Progenitor cell of endocrine pancreas (in vitro differentiated cells): ENCODE results near the gene PPP4R1. TPM values are rescaled to one million over a fixed set of nuclear protein-coding genes. Genes with fewer than 3 reads are reported as not detected.

Experiments
- DNase-seq: peaks from one replicate; pipeline ENCODE4 v3.0.0; 2021; ENCODE audit warnings: low spot score; ENCODE audit not compliant: unreplicated experiment
- H3K27ac Mint-ChIP-seq: 2 replicates; pipeline ENCODE4 v1.8.0; 2021; ENCODE audit warnings: mild to moderate bottlenecking, moderate library complexity, mixed read lengths
- H3K27me3 Mint-ChIP-seq: 2 replicates; pipeline ENCODE4 v1.8.0; 2021; ENCODE audit warnings: mixed read lengths
- H3K36me3 Mint-ChIP-seq: 2 replicates; pipeline ENCODE4 v1.8.0; 2022; ENCODE audit warnings: mixed read lengths; ENCODE audit not compliant: insufficient read depth
- H3K4me1 Mint-ChIP-seq: 2 replicates; pipeline ENCODE4 v1.8.0; 2021; ENCODE audit warnings: low read depth, mixed read lengths
- H3K4me3 Mint-ChIP-seq: 2 replicates; pipeline ENCODE4 v1.8.0; 2021; ENCODE audit warnings: low read depth, mild to moderate bottlenecking, moderate library complexity, mixed read lengths
- H3K9me3 Mint-ChIP-seq: 2 replicates; pipeline ENCODE4 v1.8.0; 2021; ENCODE audit warnings: low read depth, mixed read lengths
- total RNA-seq: library from RNA; stranded (reverse); gene quantifications from 2 replicates; pipeline ENCODE4 v1.2.1, GENCODE V29; 2021
- TF ChIP-seq, protein P1 (sequence below): fragments of 200-600 bp; sonication (generic); IDR thresholded peaks from one replicate; pipeline ENCODE4 v1.5.0; 2021; ENCODE audit warnings: antibody characterized with exemption, mild to moderate bottlenecking; ENCODE audit not compliant: unreplicated experiment

PPP4R1 gene
- total RNA-seq, 1 donor from 2014 or later = 169 TPM

DNA sequence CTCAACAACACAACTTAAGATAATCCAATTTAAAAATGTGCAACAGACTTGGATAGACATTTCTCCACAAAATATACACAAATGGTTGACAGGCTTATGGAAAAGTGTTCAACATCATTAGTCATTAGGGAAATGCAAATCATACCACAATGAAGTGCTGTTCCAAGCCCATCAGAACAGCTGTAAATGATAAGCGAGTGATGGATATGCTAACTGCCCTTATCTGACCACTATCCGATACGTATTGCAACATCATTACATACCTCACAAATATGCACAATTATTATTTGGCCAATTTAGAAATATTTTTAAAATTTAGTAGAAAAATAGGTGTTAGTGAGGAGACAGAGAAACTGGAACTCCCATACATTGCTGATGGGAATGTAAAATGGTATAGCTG lies 62.2 kb downstream of the PPP4R1 start:
- TF ChIP-seq, protein P1, sequence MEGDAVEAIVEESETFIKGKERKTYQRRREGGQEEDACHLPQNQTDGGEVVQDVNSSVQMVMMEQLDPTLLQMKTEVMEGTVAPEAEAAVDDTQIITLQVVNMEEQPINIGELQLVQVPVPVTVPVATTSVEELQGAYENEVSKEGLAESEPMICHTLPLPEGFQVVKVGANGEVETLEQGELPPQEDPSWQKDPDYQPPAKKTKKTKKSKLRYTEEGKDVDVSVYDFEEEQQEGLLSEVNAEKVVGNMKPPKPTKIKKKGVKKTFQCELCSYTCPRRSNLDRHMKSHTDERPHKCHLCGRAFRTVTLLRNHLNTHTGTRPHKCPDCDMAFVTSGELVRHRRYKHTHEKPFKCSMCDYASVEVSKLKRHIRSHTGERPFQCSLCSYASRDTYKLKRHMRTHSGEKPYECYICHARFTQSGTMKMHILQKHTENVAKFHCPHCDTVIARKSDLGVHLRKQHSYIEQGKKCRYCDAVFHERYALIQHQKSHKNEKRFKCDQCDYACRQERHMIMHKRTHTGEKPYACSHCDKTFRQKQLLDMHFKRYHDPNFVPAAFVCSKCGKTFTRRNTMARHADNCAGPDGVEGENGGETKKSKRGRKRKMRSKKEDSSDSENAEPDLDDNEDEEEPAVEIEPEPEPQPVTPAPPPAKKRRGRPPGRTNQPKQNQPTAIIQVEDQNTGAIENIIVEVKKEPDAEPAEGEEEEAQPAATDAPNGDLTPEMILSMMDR = no peak
- DNase-seq = no peak
- Mint-ChIP-seq H3K4me3 (no peak overlapping the region), H3K4me1 (no peaks in the 10 kb centered on the region), H3K36me3 (peaks cover 62% of the 10 kb centered on the region), H3K27ac (no peak overlapping the region), H3K27me3 (no peaks in the 10 kb centered on the region), H3K9me3 (peaks cover 7% of the 10 kb centered on the region)

DNA sequence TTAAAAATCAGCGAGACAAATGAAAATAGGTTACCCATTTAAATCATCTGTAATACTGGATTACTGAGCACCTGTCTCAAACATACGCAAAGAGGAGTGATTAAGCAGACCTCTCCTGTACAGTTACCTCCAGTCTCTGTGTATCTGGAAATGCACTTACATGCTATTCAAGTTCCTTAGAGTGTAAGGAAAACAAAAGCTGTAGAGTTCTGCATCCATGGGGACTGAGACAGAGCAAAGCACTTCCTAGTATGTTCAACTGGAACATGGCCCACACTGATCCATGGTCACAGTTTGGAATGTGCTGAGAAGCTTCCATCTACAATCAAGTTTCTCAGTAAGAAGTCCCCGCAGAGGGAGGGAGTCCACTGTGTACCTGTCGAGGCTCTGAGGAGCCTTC lies 63.9 kb downstream of the PPP4R1 start:
- no peak for DNase-seq
- peak overlapping the region; percentile 49 for H3K27ac Mint-ChIP-seq

DNA sequence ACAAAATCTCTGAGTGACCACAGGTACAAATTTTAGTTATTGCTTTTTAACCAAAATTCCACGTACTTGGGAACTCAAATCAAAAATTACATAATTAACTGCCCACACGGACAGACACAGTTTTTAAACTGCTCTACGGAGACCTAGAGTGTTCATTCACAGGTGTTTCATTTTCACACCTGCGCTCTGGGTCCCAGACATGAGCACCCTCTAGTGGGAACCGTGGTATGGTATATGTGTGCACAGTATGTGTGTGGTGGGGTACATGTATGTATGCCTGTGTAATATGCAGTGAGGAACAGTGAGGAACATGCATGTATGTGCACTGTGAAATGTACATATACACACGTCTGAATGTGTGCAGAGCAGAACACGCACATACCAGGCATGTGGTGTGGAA lies 65.0 kb downstream of the PPP4R1 start:
- Mint-ChIP-seq H3K27ac (peak overlapping the region; percentile 11), H3K9me3 (peaks cover 7% of the 10 kb centered on the region), H3K4me1 (no peaks in the 10 kb centered on the region), H3K27me3 (no peaks in the 10 kb centered on the region), H3K4me3 (no peak overlapping the region), H3K36me3 (peaks cover 51% of the 10 kb centered on the region)
- DNase-seq = no peak
- TF ChIP-seq, protein P1 = peak; percentile 35

More for the DNA sequence above, 63.9 kb downstream of the PPP4R1 start:
- Mint-ChIP-seq H3K4me3 (no peak overlapping the region), H3K27me3 (no peaks in the 10 kb centered on the region), H3K9me3 (peaks cover 7% of the 10 kb centered on the region), H3K4me1 (no peaks in the 10 kb centered on the region), H3K36me3 (peaks cover 59% of the 10 kb centered on the region)
- TF ChIP-seq, protein P1 = no peak

DNA sequence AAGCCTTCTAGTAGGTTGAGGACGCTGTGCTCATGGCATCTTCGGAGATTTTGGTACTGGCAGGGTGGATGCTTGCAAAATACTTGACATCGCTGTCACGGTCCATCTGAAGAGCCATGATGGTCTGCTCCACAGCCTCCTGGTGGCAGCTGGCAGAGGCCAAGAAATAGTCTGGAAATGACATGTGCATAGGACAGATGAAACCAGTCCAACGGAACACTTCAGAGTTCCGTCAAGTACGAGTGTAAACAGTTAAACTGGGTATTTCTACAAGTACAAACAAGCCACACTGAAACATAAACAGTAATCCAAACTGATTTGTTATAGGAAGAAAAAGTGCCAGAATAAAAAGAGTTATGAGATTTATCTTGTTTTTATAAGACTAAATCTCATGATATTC lies 66.6 kb downstream of the PPP4R1 start:
- Mint-ChIP-seq H3K9me3 (peaks cover 2% of the 10 kb centered on the region), H3K27me3 (no peaks in the 10 kb centered on the region), H3K27ac (no peak overlapping the region), H3K36me3 (peaks cover 38% of the 10 kb centered on the region), H3K4me1 (no peaks in the 10 kb centered on the region), H3K4me3 (no peak overlapping the region)
- no peak for DNase-seq
- TF ChIP-seq, protein P1 = no peak

DNA sequence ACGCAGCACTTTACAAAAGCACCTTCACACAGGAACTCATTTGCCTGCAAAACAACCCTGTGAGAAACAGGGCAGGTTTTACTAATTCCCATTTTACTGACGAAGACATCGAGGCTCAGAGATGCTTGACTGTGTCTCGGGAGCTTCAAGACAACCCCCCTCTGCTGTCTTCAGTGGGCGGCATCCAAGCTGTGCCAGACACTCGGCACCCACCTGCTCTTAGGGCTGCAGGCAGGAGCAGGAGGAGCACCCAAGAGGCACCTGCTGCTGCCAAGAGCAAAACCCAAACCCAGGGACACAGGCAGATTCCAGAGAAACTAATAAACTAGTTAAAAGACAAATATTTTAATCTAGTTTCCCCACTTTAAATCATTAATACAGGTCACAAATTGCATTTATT lies 67.9 kb downstream of the PPP4R1 start:
- Mint-ChIP-seq H3K36me3 (peaks cover 31% of the 10 kb centered on the region), H3K4me1 (no peaks in the 10 kb centered on the region), H3K4me3 (no peak overlapping the region), H3K9me3 (no peaks in the 10 kb centered on the region), H3K27ac (no peak overlapping the region), H3K27me3 (no peaks in the 10 kb centered on the region)
- DNase-seq = no peak
- TF ChIP-seq, protein P1 = no peak
